Mammary epithelial cell (primary cell): Measurements from ENCODE around the gene TMEM167A.

Experiments
- EZH2 ChIP-seq: IDR thresholded peaks from 2 replicates; pipeline ENCODE4 v1.6.1; 2012; ENCODE audit warnings: low read length, inconsistent platforms, borderline replicate concordance
- TF ChIP-seq, protein P1 (sequence below), 2 donors: IDR thresholded peaks in 1 of 2; conservative IDR thresholded peaks in 1 of 2; 2 replicates each; pipeline ENCODE4 v1.5.1; 2011 to 2012; ENCODE audit warnings: inconsistent platforms in 2 of 2, low read length in 2 of 2, mild to moderate bottlenecking in 2 of 2, control low read depth in 1 of 2, low read depth in 1 of 2; ENCODE audit not compliant: insufficient read depth in 1 of 2; ENCODE audit errors: extremely low read depth in 1 of 2

DNA sequence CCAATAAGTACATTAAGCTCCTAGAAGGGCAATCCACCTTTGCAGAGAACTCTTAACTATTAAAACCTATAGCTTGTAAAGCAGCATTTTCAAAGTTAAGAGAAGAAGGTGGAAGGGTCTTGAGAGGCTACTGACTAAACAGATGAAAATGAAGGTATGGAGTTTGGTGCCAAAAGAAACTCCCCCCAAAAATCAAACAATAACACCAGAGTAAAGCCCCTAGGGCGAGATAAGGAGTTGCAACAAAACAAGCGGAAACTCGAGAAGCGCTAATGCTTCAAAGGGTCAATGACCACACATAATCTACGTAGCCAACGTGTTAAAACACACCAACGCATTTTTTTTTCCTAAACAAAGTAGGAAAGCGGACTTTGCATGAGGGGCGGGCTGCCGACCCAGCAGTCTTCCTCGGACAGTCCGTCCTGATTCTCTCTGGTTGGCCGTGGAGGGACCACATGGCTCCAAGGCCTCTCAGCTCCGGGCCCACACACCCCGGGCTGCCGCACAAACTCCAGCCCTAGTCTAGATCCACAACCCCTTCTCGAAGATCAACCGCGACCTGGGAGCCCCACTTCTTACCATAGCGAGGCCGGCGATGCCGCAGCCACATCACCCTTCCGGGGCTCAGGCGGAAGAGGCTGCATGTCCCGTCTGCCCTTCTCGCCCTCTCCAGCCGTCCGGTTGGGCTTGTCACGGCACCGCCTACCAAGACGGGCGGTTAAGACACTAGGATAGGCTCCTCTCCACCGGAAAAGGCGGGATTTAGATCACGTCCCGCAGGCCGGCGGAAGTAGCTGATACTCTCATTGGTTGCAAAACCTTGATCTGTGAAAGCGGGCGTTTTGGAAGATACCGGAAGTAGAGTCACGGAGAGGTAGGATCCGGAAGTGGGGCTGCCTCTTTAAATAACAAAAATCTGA, at the start of gene TMEM167A, which contains the start of gene XRCC4:
- TF ChIP-seq, protein P1, sequence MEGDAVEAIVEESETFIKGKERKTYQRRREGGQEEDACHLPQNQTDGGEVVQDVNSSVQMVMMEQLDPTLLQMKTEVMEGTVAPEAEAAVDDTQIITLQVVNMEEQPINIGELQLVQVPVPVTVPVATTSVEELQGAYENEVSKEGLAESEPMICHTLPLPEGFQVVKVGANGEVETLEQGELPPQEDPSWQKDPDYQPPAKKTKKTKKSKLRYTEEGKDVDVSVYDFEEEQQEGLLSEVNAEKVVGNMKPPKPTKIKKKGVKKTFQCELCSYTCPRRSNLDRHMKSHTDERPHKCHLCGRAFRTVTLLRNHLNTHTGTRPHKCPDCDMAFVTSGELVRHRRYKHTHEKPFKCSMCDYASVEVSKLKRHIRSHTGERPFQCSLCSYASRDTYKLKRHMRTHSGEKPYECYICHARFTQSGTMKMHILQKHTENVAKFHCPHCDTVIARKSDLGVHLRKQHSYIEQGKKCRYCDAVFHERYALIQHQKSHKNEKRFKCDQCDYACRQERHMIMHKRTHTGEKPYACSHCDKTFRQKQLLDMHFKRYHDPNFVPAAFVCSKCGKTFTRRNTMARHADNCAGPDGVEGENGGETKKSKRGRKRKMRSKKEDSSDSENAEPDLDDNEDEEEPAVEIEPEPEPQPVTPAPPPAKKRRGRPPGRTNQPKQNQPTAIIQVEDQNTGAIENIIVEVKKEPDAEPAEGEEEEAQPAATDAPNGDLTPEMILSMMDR (conservative IDR thresholded peaks at IDR 0.05 in 1 of 2, IDR thresholded peaks at IDR 0.05 in 1 of 2; ENCODE audit: extremely low read depth in 1 of 2, insufficient read depth in 1 of 2, low read depth in 1 of 2, low read length in 2 of 2) = no peak
- TF ChIP-seq EZH2 = no peak
